Astrocyte of the hippocampus (primary cell): ENCODE measurements around the gene EIF4E2.
"Not testable (repeated sequence)": the region's sequence is repeated elsewhere in the genome, so short reads cannot be mapped to it uniquely, and the experiment has no call there.

Experiments used
- DNase-seq: peaks from one replicate; pipeline ENCODE4 v3.0.0; 2011; ENCODE audit warnings: low read depth, low spot score

EIF4E2 gene

DNA sequence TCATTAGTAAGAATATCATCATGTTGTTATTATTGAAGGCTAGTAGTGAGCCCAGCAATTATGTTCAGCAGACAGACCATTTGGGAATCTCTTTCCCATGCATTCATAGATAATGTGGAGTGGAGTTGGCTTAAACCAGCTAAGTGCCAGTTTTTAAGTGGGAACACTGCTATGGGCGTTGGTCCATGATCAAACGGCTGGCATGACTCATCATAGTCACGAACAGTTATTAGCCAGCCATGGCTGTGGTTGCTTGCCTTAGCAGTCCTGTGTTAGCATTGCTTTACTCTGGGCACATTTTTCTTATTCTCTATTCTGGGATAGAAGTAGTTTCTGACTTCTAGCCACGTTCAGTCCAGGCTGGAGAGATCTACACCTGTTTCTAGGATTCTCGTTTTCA, 17.7 kb downstream of the EIF4E2 start:
- peak; percentile 92 for DNase-seq

- DNase-seq = no peak
These were observed 19.1 kb downstream of the EIF4E2 start for GRCh38 chr2:232569541-232569940.

DNA sequence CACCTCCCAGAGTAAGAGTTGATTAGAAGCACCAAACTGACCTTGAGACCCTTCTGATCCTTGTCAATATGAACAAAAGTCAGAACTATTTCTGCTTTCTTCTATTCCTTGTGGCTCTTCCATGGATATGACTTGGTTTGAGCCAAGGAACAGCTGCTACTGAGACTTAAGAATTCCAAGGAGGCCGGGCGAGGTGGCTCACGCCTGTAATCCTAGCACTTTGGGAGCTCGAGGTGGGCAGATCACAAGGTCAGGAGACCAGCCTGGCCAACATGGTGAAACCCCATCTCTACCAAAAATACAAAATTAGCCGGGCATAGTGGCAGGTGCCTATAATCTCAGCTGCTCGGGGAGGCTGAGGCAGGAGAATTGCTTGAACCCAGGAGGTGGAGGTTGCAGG, 20.0 kb downstream of the EIF4E2 start:
- DNase-seq = not testable (repeated sequence)

DNA sequence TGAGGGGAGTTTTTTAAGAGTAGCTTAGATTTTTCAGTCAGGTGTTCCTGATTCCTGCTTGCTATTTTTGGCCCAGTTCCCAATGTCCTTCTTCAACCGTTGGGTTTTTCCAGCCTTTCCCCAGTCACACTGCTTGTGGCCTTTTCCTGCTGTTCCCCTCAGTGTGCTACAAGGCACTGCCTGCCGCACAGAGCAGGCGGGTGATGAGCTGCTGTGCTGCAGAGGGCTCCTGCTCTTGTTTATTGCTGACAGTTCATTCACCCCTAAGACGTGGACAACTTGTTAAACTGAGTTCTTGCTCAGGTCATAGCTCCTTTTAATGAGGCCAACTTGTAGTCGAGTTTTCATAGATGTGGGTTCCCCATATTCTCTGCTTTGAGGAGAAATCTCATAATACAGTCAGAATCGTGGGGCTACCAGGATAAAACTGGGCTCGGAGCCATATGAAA, 20.6 kb downstream of the EIF4E2 start:
- DNase-seq = peak; percentile 51

DNA sequence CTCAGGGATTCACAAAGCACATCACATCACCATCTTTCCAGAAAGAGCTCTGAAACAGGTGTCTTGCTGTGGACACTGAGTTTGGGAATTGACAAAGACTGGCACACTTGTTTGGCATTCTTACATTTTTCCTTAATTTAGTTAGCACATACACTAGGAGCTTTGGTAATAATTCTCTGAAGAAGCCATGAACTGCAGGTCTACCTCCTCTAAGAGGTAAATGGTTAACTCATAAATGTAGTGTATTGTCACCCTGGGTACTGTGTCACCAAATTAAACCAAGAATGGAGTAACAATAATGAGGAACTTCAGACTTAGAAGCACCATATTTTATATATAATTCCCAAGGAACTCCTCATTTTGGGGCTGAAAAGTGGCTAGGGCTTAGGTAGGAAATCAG, 22.6 kb downstream of the EIF4E2 start:
- no peak for DNase-seq

- no peak for DNase-seq
These were observed 23.4 kb downstream of the EIF4E2 start for GRCh38 chr2:232573771-232574435.

DNA sequence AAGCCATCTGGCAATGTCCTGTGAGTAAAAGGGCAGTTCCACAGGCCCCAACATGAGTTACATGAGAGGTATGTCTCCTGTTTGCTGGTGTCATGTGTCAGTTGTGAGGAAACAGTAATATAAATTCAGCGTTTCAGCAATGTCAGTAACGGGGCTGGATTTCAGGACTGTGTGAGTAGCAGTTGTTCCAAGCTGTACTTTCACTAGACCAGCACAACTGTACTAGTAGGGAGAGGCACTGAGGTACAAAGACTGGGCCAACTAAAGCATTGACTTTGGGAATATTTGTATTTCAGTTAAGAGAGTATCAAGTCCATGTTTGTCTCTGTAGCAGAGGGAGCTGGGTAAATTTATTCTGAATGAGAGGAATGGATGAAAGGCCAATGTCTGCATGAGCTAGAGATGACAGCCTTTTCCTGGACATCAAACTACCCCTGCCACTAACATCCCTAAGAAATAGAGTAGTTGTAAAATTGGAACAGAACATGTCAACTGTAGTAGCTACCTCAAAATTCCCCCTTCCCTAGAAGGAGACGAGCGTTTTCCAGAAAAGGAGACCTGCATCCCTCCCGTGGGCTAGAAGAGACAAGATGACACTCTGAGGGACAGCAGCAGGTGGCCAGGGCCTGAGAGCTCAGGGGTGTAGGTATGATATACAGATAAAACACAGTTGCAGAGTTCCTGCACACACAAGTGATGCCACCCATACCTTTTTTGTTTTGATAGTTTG, 24.4 kb downstream of the EIF4E2 start:
- no peak for DNase-seq

DNA sequence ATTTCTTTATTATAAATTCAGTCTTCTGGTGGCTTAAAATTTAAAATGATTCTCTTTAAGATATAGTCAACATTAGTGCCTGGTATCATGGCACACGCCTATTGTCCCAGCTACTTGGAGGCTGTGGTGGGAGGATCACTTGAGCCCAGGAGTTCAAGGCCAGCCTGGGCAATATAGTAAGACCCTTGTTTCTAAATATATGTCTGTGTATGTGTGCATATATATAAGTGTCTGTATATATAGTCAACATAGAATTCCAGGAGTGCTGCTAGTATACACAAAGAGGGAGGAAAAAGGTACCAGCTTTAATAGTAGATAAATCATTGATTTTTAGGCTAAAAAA, 24.9 kb downstream of the EIF4E2 start:
- no peak for DNase-seq

GRCh38 chr2:232576995-232577394, 26.5 kb downstream of the EIF4E2 start:
- DNase-seq = peak; percentile 70

- DNase-seq = peak; percentile 16
These were observed 27.4 kb downstream of the EIF4E2 start for GRCh38 chr2:232577841-232578240.

GRCh38 chr2:232578626-232579025, 28.1 kb downstream of the EIF4E2 start:
- no peak for DNase-seq

GRCh38 chr2:232580648-232580981, 30.1 kb downstream of the EIF4E2 start:
- no peak for DNase-seq

GRCh38 chr2:232581725-232582124, 31.2 kb downstream of the EIF4E2 start:
- DNase-seq = no peak

- no peak for DNase-seq
These were observed 33.7 kb downstream of the EIF4E2 start for GRCh38 chr2:232584238-232584637.

GRCh38 chr2:232586943-232587505, 36.5 kb downstream of the EIF4E2 start:
- no peak for DNase-seq

- no peak for DNase-seq
These were observed 37.0 kb downstream of the EIF4E2 start for GRCh38 chr2:232587512-232587911.

DNA sequence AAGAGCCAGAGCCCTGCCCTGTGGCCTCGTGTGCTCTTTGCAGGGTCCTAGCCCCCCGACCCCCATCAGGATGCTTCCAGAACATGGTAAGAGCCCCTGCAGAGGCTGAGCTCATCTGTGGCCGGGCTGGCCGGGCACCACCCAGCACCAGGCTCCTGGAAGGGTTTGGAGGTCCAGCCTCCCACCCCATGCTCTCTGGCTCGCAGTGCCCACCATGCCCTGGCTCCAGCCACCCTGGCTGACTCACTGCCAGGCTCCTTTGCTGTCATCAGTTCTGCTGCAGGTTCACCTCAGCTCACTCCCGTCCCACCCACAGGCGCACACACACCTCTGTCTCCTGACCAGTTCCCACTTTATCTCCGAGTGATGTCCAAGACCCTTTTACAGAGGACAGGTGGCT, 37.5 kb downstream of the EIF4E2 start:
- no peak for DNase-seq

- DNase-seq = peak; percentile 89
These were observed 38.4 kb downstream of the EIF4E2 start for GRCh38 chr2:232588680-232589585.

DNA sequence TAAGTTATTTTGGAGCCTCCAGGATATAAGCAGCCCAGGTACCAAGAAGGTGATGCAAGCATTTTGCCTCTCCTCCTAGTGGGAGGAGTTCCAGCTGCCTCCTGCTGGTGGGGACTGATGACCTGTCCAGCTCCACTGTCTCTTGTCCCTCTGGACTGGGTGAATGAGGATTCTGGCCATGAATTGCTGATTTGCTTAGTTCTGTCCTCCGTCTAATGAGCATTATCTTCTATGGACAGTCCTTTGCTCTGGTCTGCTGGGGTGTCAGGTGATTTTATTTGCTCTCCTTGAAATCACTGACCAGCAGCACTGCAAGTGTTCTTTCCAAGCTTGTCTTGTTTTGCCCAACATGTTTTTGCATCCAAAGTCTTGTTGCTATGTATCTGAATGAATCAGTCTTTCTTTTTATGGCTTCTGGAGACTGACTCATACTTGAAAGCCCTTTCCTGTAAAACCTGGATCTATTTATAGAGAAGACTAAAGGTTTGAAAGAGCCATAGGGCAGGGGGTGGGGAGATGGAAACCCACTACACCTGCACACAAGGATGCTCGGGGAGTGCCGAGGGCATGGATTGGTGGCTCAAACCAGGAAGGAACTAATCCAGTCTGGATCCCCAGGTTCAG, 42.4 kb downstream of the EIF4E2 start:
- DNase-seq = peak; percentile 85

- DNase-seq = no peak
These were observed 43.5 kb downstream of the EIF4E2 start for GRCh38 chr2:232593982-232594381.

DNA sequence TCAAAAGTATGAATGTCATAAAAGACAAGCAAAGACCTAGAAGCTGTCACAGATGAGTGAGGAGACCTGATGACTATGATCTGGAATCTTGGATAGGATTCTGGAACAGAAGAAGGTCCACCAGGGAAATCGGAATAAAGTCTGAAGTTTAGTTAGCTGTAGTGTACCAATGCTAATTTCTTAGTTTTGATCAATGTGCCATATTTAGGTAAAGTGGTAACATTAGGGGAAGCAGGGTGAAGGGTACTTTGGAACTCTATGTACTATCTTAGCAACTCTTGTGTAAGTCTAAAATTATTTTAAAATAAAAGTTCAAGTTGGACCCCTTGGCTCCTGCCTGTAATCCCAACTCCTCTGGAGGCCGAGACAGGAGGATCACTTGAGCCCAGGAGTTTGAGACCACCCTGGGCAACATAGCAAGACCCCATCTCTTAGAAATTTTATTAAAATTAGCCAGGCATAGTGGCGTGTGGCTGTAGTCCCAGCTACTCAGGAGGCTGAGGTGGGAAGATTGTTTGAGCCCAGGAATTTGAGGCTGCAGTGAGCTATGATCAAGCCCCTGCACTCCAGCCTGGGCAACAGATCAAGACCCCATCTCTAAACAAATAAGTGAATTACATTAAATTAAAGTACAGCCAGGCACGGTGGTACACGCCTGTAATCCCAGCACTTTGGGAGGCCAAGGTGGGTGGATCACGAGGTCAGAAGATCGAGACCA, 47.0 kb downstream of the EIF4E2 start:
- DNase-seq = no peak
